ENCODE measurements around the gene SSU72.

The SSU72 gene

DNA sequence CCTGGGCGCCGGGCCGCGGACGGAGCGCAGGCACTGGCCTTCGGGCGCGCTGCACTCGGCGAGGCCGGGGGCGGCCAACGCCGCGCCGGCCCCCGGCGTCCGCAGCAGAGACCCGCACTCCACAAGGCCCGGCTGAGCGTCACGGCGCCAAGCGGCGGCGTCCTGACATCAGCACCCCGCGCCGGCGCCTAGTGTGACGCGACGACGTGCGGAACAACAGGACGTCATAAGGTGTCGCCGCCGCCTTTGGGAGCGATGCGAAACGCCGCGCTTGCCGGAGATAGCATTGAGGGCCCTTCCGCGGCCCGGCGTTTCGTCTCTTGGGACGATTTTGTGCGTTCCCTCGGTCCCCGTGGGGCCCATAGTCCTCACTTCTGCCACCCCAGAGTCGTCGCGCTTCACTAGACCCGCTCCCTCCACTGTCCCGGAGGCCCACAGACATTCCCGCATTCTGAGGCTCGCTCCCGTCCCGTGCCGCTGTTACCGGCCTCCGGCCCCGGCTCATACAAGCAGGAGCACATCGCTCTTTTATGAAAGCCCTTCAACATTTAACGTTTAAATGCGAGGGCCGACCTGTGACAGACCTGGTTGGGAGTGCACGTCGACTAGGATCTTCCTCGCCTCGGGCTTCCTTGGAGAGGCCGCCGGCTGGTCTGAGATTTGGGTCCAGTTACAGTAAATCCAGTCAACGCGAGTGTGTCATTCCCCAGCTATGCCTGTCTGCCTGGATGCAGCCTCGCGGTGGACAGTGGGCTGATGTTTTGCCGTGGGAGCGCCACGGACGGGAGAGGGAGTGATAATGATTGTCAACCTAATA, at the start of gene SSU72:
Gene SSU72 (minus strand): TSS at position 143 of the 817 bp plus-strand sequence. CDS start 306 bp downstream, outside the sequence.
- DNase-seq (ENCODE audit: low spot score): peak; percentile 91

DNA sequence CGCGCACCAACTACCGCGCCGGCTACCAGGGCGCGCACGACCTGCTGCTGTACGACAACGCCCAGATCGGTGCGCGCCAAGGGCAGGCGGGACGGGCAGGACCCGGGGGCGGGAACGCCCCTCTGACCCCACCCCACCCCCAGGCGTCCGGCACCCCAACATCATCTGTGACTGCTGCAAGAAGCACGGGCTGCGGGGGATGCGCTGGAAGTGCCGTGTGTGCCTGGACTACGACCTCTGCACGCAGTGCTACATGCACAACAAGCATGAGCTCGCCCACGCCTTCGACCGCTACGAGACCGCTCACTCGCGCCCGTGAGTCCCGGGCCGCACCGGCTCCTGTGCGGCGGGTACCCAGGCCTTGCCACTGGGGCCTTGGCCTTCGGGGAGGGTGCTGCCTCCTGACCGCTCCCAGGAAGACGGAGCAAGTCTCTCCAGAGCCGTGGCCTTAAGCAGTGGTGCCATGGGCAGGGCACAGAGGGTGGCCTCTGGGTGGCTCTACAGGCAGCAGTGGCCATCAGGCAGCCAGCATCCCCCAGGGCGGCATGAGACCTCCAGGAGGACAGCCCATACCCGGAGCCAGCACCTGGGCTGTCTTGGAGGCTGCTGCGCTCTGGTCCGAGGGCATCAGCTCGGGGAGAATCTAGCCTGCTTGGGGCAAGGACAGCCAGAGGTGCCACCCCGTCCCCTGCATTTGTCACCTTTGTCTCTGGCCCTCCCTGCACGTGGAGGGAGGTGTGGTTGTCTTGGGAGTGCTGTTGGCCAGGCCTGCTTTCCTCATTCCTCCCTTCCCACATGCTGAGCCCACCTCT, 49.2 kb upstream of the SSU72 start:
- DNase-seq (ENCODE audit: low spot score): no peak

DNA sequence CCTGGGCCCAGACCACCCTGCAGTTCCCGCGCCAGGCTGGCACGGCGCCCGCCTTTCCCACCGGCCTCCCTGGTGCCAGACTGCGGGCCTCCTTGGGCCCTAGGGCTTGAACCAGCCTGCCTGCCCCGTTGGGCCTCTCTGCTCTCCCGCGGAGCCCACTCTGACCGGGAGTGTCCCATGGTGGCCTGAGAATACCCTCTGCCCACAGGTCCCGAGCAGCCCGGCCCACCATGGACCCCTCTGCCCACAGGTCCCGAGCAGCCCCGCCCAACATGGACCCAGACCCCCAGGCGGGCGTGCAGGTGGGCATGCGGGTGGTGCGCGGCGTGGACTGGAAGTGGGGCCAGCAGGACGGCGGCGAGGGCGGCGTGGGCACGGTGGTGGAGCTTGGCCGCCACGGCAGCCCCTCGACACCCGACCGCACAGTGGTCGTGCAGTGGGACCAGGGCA, 48.5 kb upstream of the SSU72 start:
- DNase-seq (ENCODE audit: low spot score): no peak

GRCh38 chr1:1622788-1623094, 48.1 kb upstream of the SSU72 start:
- no peak for DNase-seq (ENCODE audit: low spot score)

DNA sequence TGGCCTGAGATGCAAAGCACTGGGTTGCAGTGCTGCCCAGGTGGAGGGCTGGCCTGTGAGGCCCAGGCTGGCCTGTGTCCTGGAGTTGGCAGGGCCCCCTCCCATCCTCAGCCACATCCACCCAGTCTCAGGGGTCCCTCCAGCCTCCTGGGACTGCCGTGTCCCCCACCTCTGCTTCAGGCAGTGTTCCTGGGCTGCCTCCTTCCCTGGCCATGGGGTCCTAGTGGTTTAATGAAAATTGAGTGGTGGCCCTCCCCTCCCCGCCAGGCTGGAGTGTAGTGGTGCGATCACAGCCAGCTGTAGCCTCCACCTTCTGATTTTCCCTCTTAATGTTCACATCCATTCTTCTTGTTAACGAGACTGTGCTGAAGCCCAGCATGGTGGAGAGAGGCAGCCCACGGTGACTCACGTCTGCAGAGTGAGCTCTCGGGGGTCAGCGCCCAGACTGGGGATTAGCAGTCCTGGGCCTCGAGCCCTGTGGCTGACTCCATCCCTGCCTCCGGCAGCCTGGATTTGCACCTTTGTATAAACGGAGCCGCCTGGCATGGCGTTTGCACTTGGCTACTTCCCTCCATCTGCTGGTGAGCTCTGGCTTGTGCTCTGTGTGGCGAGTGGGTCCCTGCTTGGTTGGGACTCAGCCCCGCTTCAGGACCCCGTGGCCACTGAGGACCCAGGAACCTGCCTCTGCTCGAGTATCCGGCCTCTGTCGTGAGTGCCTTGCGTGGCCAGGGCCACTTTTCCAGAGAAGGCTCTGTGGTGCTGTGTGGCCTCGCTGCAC, 47.5 kb upstream of the SSU72 start:
- no peak for DNase-seq (ENCODE audit: low spot score)

- DNase-seq (ENCODE audit: low spot score): no peak
These were observed 46.7 kb upstream of the SSU72 start for GRCh38 chr1:1621173-1622009.

DNA sequence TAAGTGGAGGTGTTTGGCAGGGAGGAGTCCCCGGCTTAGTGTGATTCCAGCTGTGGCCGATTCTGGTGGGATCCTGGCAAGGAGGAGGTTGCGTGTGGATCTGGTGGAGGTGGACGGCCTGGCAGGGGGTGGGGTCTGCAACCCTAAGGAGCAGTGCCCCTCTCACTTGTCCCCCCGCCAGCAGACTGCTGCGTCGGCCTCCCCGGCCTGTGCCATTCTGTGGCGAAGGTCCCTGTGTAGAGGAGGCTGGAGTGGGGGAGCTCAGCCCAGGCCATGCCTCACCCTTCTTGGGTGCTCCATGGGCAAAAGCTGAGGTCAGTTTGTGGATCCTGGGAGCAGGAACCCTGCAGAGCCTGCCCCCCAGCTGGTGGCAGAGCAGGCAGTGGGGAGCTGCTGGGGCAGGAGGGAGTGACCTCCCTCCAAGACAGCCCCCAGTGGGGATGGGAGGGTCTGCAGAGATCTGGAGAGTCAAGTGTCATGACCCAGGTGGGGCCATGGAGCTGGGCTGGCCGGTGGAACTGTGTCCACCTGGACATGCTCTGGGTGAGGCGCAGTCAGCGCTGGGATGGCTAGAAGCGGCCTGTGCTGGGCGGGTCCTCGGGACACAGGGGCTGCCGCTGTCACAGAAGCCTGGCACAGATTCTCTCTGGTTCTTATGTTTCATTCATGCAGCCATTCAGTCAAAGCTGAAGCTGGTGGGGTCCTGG, 45.9 kb upstream of the SSU72 start:
- no peak for DNase-seq (ENCODE audit: low spot score)

DNA sequence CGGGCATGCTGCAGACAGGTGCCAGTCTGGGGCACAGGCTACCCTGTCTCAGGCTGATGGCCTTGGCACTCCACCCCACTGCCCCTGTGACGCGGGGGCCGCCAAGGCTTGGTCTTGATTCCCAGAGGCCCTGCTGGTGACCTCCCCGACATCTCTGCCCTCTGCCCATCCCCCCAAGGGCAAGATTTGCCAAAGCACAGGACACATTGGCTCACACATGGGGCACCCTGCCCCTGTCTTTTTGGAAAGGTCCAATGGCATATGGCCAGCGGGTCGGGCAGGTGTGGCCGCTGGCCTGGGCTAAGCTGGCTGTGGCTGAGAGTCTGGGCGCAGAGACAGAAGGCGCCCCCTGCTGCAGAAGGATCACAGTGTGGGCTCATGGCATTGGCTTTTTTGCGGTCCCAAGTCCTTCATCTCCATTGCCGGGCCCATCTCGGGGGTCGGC, 45.3 kb upstream of the SSU72 start:
- DNase-seq (ENCODE audit: low spot score): no peak

GRCh38 chr1:1618396-1619068, 43.9 kb upstream of the SSU72 start:
- no peak for DNase-seq (ENCODE audit: low spot score)

GRCh38 chr1:1617925-1618324, 43.3 kb upstream of the SSU72 start:
- DNase-seq (ENCODE audit: low spot score): no peak

DNA sequence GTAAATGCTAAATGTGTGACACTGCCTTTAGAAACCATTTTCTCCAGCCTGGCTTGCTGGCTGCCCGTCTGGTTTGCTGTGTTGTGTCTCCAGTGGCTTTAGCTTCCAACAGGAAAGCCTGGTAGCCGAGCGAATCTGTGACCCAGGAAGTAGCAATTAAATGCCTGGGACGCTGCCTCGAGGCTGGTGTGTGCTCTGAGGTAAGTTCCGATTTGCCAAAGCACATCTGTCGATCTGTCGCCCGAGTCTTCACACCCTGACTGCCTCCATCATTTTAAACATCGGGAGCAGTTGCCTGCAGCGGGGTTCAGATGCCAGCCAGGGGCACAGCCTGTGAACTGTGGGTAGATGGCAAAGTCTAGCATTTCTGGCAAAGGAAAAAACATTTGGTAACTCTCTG, 42.9 kb upstream of the SSU72 start:
- no peak for DNase-seq (ENCODE audit: low spot score)

DNA sequence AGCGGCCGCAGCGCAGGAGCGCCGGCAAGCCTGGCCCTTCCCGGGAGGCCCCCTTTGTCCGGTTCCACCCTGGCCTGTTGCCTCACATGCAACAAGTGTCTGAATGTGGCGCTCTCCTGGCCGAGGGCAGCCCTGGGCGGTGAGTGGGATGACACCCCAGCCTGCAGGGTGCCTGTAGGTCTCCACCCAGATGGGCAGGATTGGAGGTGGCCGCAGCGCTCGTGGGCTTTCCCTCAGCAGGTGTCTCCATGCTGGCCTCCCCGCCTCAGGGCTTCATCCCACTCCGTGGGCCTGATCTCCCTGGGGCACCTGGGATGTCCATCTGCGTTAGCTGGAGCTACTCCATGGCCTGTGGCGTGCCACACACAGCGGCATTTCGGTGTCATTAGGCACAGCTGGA, 42.2 kb upstream of the SSU72 start:
- no peak for DNase-seq (ENCODE audit: low spot score)

GRCh38 chr1:1616045-1616790, 41.6 kb upstream of the SSU72 start:
- peak; percentile 38 for DNase-seq (ENCODE audit: low spot score)

- peak; percentile 98 for DNase-seq (ENCODE audit: low spot score)
These were observed 40.8 kb upstream of the SSU72 start, which contains the start of gene MIB2 for GRCh38 chr1:1615256-1616044. Gene MIB2 (plus strand): TSS chr1:1615500. CDS start chr1:1623453, 7,953 bp downstream.

GRCh38 chr1:1614954-1615255, 40.2 kb upstream of the SSU72 start:
- no peak for DNase-seq (ENCODE audit: low spot score)

DNA sequence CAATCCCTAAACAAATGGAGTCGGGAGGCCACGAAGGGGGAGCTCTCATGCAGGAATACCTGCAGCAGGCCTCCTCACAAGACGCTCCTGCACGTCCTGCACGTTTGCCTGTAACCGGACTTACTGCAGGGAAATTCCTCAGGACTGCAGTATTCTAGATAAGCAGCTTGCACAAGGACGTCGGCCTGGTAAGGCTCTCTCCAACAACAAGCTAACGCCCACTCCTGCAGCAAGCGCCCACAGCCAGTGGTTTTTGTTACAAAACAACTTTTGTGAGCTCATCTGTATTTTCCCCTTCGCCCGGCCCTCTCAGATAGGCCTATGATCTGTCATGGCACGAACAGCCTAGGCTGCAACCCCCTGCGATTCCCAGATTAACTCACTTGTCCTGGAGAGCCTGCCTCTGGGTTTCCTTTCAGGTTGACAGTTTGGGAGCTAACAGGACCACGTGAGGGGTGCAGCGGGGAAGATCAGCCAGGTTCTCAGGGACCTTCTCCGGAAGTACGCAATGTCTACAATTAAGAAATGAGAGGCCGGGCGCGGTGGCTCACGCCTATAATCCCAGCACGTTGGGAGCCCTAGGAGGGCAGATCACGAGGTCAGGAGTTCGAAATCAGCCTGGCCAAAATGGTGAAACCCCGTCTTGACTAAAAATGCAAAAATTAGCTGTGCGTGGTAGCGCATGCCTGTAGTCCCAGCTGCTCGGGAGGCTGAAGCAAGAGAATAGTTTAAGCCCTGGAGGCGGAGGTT, 39.7 kb upstream of the SSU72 start:
- DNase-seq (ENCODE audit: low spot score): peak; percentile 8

DNA sequence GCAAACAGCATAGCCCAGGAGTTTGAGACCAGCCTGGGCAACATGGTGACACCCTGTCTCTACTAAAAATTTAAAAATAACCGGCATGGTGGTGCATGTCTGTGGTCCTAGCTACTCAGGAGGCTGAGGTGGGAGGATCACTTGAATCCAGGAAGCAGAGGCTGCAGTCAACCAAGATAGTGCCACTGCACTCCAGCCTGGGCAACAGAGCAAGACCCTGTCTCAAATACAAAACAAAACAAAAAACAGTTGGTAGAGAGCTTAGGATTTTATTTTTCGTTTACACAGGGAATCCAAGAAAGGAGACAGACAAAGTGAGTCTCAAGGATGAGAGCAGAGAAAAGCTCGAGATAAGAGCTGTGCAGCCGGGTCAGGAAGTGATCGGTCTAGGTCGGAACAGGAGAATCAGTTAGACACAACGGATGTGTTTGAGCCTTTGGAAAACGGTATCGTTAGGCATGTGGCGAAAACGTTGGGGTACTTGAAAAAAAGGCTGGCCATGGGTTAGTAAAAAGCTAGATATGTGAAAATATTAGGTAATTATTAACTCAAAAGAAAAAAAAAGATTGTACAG, 38.9 kb upstream of the SSU72 start:
- no peak for DNase-seq (ENCODE audit: low spot score)

DNA sequence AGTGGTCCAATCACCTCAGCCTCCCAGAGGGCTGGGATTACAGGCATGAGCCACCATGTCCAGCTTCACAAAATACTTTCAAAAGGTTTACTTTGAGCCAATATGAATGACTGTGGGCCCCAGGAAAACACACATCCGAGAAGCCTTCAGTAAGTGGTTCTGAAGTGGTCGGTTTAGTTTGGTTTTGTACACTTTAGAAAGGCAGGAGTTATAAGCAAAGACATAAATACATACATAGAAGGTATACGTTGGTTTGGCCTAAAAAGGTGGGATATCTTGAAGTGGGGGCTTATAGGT, 37.4 kb upstream of the SSU72 start:
- DNase-seq (ENCODE audit: low spot score): no peak

Data from LoVo (cell line).